Measurements from ENCODE around the gene WDTC1. TPM values are rescaled to one million over a fixed set of nuclear protein-coding genes. Genes with fewer than 3 reads are reported as not detected.
A peak's percentile ranks its signal among the peaks of the same experiment; 100 is the strongest.

WDTC1 gene
- total and polyA plus RNA-seq, 9 of the 15 experiments (the other 6 are each of a cell fraction or from before 2014, with no cell fraction given), result 0.18 to 32.3 (median 8.8) TPM

- TF ChIP-seq KLF13 (tag; IDR thresholded peaks at IDR 0.05; ENCODE audit: borderline replicate concordance, low read depth) (no peak), ETV1 (tag; conservative IDR thresholded peaks at IDR 0.05; ENCODE audit: low read depth) (no peak), BRF2 (IDR thresholded peaks at IDR 0.05; ENCODE audit: borderline replicate concordance, insufficient read depth, insufficient read length) (no peak), GATAD2A (IDR thresholded peaks at IDR 0.05) (no peak), ZNF165 (CRISPR knock-in tag; IDR thresholded peaks at IDR 0.05; ENCODE audit: borderline replicate concordance) (no peak), ZNF699 (CRISPR knock-in tag; IDR thresholded peaks at IDR 0.05; ENCODE audit: insufficient replicate concordance) (no peak), ZNF232 (CRISPR knock-in tag; IDR thresholded peaks at IDR 0.05) (peak; percentile 40; the same call in 1 of the 2 replicates), FOXA3 (CRISPR knock-in tag; conservative IDR thresholded peaks at IDR 0.05 in 1 of 2, IDR thresholded peaks at IDR 0.05 in 1 of 2) (no peak), MCM5 (IDR thresholded peaks at IDR 0.05; ENCODE audit: low read depth) (no peak), TAL1 (IDR thresholded peaks at IDR 0.05) (no peak), ARNT (IDR thresholded peaks at IDR 0.05) (no peak), PURB (CRISPR knock-in tag; IDR thresholded peaks at IDR 0.05; ENCODE audit: low read depth) (no peak), MGA (IDR thresholded peaks at IDR 0.05) (no peak)
Observed at GRCh38 chr1:27341525-27342252, 107.3 kb downstream of the WDTC1 start, which contains the start of gene SYTL1 (continued).

All from K562 (cell line).